Astrocyte (in vitro differentiated cells and primary cell): Measurements from ENCODE around the gene ZFYVE28.

Experiments
- EZH2 ChIP-seq: IDR thresholded peaks from 2 replicates; pipeline ENCODE4 v1.6.1; 2012; ENCODE audit warnings: mild to moderate bottlenecking, low read length, inconsistent platforms; ENCODE audit not compliant: insufficient read depth
- TF ChIP-seq, protein P1 (sequence below): IDR thresholded peaks from 2 replicates; pipeline ENCODE4 v1.5.1; 2011; ENCODE audit warnings: low read depth, mild to moderate bottlenecking, inconsistent platforms, low read length, moderate library complexity; ENCODE audit not compliant: insufficient read depth

DNA sequence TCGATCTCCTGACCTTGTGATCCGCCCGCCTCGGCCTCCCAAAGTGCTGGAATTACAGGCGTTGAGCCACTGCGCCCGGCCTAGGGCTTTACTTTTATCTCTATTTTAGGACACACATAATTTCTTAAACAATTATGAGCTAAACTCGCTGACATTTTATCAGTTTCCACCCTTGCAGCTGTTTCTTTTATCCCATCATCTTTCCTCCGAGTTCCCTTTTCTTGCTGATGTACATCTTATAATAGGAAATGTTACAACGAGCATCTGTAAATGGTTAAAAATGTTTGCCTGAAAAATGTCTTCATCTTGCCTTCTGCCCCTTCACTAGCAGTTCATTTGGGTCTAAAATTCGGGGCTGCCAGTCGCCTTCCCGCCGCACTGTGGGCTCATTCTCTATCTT lies 41.2 kb downstream of the ZFYVE28 start:
- TF ChIP-seq, protein P1, sequence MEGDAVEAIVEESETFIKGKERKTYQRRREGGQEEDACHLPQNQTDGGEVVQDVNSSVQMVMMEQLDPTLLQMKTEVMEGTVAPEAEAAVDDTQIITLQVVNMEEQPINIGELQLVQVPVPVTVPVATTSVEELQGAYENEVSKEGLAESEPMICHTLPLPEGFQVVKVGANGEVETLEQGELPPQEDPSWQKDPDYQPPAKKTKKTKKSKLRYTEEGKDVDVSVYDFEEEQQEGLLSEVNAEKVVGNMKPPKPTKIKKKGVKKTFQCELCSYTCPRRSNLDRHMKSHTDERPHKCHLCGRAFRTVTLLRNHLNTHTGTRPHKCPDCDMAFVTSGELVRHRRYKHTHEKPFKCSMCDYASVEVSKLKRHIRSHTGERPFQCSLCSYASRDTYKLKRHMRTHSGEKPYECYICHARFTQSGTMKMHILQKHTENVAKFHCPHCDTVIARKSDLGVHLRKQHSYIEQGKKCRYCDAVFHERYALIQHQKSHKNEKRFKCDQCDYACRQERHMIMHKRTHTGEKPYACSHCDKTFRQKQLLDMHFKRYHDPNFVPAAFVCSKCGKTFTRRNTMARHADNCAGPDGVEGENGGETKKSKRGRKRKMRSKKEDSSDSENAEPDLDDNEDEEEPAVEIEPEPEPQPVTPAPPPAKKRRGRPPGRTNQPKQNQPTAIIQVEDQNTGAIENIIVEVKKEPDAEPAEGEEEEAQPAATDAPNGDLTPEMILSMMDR: no peak
- TF ChIP-seq EZH2: no peak
